Activated CD4-positive, alpha-beta T cell treated with anti-CD3 and anti-CD28 coated beads, Interleukin-2, amount 50 U/mL, for 16 hours (primary cell): ENCODE data around the gene ZNF574.
A peak's percentile ranks its signal among the peaks of the same experiment; 100 is the strongest.

ENCODE experiments used
- DNase-seq: peaks from one replicate; pipeline ENCODE4 v3.0.0-alpha.2; 2020

The ZNF574 gene

DNA sequence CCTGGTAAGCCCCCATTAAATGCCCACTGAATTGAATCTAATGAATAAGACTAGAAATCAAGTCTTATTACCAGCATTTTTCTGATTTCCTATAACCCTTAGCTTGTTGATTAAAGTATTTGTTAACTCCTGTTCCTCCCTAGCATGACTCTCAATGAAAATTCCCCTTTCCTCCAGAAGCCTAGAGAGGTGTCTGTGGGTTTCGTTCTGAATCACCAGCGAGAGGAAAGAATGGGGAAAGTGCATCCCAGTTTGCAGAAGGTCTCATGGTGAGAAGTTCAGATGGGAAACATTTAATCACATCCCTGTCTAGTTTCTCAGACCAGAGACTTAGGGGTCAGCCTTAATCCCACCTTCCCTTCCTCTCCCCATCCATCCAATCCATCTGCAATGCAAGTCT is 29.4 kb downstream of the ZNF574 start:
- peak; percentile 28 for DNase-seq

GRCh38 chr19:42108527-42109389 is 32.8 kb downstream of the ZNF574 start:
- DNase-seq = peak; percentile 91

- DNase-seq = no peak
These were observed 33.9 kb downstream of the ZNF574 start for GRCh38 chr19:42109896-42110295.

DNA sequence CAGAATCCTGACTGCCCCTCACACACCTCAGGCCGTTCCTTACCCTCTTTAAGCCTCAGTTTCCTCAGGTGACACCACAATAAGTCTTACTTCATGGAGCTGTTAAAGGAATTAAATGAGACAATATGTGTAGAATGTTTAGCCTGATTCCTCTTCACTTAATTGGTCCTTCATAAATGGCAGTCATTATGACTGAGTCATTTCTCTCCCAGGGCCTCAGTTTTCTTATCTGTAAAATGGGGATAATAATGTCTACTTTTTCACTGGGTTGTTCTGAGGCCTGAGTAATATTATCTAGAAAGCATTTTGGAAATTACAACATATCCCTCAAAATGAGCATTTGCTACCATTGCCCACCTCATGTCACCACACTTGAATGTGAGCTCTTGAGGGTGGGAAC is 34.7 kb downstream of the ZNF574 start:
- DNase-seq = no peak

DNA sequence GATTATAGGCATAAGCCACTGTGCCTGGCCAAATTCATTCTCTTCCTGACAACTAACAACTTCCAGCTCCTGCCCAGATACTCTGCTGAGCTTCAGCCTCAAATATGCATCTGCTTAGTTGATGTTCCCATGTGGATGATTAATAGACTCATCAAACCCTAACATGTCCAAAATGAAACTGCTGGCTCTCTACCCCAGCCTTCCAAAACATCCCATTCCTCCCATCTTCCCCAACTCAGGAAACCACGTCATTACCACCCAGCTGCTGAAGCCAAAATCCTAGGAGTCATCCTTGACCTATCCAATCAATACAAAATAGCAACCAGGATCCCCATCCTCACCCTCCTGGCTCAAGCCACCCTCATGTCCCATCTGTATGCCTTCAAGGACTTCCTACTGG is 35.4 kb downstream of the ZNF574 start:
- no peak for DNase-seq

DNA sequence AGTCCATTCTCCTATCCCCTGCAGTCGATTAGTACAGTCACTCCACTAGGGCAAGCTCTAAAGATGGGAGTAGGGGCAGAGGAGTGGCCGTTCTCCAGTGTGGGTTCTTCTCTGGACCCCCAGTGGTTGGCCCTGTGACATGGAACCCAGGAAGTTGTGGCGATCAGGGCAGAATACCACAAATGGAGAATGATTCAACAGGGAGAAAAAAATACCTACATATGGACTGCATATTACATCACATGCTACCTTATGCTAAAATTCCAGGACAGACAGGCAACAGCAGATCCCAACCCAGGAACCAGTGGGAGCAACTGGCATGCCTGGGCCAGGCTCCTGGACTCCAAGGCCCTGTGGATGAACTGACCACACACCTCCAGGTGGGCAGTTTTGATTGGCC is 35.8 kb downstream of the ZNF574 start:
- no peak for DNase-seq

GRCh38 chr19:42113641-42114348 is 37.8 kb downstream of the ZNF574 start:
- no peak for DNase-seq

- no peak for DNase-seq
These were observed 38.4 kb downstream of the ZNF574 start for GRCh38 chr19:42114412-42114811.

DNA sequence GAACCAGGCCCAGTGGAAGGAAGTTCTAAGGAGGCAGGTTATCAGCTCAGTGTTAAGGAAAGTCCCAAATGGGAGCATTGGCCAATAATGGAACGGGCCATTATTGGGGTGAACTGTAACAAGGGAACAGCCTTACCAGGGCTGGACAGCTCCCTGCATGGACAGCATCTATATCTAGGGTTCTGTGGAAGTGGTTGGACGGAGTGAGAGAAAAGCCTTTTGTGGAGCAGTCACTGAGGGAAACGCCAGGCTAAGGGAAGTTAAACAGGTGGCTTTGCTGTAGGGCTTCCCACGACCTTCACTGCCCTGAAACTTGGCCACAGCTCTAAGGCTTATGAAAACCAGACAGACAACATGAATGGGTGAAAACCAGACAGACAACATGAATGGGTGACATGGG is 39.3 kb downstream of the ZNF574 start:
- no peak for DNase-seq

- no peak for DNase-seq
These were observed 39.7 kb downstream of the ZNF574 start for GRCh38 chr19:42115705-42116104.

DNA sequence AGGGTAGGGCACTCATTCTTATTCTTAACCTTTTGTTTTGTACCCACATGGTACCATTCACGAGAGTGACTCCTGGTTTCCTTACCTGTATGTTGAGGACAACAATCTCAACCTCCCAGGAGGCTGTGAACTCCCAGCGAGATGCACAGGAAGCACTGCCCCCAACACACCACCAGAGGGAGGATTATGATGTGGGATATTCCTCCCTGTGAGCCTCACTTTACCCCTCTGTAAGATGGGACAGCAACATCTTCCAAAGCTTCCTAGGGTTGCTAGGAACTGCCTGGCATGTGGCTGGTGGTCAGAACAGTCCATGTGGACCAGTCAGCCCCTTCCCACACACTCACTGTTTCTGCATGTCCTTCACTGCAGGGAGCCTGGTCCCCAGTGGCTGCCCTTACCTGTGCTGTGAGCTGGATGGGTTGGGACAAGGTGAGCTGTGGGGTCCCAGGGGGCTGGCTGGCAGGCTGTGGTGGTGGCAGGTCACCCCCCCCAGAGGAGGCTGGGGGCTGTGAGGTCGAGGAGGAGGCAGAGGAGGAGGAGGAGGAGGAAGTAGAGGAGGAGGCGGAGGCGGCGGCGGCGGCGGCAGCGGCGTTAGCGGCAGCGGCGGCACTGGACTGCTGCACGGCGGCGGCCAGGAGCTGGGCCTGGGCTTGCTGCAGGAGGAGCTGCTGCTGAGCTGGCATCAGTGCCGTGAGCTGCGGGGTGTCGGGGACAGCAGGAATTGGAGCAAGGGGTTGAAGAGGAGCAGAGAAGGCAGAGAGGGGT is 40.5 kb downstream of the ZNF574 start:
- DNase-seq = no peak

GRCh38 chr19:42117076-42117475 is 41.1 kb downstream of the ZNF574 start:
- no peak for DNase-seq

DNA sequence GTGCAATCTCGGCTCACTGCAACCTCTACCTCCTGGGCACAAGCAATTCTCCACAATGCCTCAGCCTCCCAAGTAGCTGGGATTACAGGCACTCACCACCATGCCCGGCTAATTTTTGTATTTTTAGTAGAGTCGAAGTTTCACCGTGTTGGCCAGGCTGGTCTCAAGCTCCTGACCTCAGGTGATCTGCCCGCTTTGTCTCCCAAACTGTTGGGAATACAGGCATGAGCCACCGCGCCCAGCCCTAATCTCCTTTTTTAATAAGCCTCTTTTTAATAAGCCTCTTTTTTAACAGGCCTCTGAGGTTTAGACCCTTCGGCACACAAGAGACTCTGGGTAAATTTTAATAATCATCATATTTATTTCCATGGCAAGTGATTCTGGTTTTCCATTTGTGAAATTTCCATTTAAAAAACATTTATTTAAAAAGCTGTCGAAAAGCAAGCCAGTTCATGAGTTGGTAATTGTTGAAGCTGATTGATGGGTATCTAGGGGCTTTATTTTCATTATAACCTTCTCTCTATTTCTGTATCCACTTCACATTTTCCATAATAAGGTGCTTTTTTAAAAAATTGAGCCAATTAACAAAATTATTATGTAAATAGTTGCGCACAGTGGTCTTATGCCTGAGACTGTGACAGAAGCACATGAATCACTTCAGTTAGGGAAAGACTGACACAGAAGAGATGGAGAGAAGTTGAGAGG is 44.5 kb downstream of the ZNF574 start:
- no peak for DNase-seq

DNA sequence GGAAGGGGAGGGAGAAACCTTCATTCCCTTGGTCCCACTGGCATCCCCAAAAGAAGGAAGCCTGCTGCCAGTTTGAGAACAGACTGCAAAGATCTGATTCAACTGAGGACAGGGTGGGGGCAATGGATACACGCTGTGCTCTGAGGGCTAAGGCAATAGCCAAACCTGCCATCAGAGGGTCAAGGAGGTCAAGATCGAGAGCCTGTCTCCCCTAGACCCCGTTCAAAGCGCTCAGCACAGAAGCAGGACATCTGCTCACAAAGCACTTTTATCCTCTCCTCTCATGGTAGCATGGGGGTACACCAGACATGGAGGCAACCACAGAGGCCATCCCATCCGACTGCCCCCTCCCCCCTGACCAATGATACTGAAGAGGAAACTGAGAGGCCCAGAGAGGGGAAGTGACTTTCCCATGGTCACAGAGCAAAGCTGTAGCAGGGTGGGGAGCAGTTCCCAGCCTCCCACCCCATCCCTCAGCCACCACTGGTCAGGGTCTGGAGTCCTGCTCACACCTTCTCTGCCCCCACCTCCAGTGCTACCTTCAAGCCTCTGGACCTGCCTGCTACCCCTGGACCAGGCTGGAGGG is 45.2 kb downstream of the ZNF574 start:
- no peak for DNase-seq

DNA sequence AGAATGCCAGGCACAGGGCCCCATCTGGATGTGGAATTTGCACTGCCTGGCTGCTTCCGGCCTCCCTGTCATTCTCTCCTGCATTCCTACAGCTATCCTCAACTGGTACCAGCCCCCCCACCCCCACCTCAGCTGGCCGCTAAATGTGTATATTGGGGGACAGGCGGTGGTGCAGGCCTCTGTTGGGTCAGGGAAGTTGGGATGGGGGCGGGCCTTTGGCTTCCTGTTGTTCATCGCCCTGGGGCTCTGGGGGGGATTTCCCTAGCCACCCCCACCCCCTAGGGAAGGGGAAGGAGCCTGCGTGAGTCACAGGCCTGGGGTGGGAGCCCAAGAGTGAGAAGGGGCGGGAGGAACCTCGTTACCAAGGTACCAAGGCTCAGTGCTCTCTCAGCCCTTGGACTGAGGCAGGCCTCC is 45.7 kb downstream of the ZNF574 start:
- DNase-seq = peak; percentile 89

GRCh38 chr19:42122691-42123607 is 47.0 kb downstream of the ZNF574 start:
- peak; percentile 75 for DNase-seq

DNA sequence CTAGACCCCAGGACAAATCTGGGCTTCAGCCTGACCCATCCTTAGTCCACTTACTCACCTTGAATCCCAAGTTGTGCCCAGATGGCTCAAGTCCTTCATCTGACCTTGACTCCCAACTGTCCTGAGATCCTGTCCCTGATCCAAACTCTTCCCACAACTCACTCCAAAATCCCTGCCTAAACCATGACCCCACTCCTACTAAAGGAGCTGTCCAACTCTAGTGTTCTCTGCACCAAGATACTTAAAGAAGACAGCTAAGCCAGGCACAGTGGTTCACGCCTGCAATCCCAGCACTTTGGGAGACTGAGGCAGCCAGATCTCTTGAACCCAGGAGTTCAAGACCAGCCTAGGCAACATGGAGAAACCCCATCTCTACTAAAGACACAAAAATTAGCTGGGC is 47.8 kb downstream of the ZNF574 start:
- no peak for DNase-seq

DNA sequence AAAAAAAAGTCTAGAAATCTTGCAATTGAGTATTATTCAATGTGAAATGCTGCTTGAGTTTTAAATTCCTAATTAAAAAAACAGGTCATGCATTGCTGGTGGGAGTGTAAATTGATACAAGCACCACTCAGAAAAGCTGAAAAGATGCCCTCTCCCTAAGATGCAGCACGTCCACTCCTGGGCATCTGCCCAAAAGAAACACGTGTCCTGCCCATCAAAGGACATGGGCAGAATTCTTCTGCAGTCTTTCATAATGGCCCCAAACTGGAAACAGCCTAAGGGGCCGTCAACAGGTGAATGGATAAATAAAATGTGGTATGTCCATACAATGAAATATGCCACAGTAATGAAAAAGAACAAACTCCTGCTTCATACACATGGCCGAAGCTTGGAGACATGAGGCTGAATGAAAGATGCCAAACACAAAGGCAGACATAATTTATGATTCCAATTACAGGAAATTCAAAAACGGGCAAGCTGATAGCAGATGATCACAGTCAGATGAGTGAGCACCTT is 48.5 kb downstream of the ZNF574 start:
- DNase-seq = no peak

GRCh38 chr19:42125536-42125935 is 49.6 kb downstream of the ZNF574 start:
- no peak for DNase-seq

- no peak for DNase-seq
These were observed 50.6 kb downstream of the ZNF574 start for GRCh38 chr19:42126574-42126973.
